ENCODE results near the gene JAK2.

- TF ChIP-seq POLR2A (IDR thresholded peaks at IDR 0.05) (no peak), CTCF (IDR thresholded peaks at IDR 0.05) (no peak)
Observed at GRCh38 chr9:5008202-5008601, 23.1 kb downstream of the JAK2 start.
